GM19397 (cell line): ENCODE data around the gene GIMAP6.
"Not testable (repeated sequence)": the region's sequence is repeated elsewhere in the genome, so short reads cannot be mapped to it uniquely, and the experiment has no call there.

Experiments
- ATAC-seq: cut with Tn5 transposase; IDR thresholded peaks from one replicate; pipeline ENCODE4 v1.9.1; 2021; ENCODE audit warnings: mild to moderate bottlenecking, moderate library complexity; ENCODE audit not compliant: unreplicated experiment

Gene GIMAP6

DNA sequence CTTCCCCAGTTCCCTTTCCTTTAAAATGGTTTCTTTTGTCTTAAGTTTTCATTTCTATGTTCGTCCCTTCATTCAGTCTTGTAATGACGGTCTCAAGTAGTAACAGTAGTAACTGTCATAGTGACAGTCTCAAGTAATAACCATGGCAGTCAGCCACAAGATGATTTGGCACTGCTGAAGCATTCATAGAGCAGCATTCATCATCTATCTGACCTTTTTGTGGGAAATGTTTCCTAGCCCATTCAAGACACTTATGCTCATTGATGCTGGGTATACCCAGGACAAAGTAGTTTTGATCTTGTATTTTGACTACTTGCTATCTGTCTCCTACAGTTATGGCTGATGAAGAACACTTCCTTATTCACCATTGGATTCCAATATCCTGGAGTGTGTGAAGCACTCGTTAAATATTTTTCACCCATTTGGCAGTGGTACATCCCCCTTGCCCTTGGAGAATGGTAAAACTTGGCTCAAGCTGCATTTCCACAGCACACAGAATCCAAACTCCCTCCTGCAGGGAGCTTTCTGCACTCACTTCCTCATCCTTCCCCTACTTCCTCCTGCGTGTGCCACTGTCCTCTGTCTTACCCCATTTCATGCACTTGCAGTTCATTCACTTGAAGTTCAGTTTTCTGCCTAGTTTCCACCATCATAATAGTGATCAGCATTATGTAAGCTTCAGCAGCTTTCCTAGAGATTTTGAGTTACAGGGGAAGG is 46.0 kb downstream of the GIMAP6 start:
- no peak for ATAC-seq

DNA sequence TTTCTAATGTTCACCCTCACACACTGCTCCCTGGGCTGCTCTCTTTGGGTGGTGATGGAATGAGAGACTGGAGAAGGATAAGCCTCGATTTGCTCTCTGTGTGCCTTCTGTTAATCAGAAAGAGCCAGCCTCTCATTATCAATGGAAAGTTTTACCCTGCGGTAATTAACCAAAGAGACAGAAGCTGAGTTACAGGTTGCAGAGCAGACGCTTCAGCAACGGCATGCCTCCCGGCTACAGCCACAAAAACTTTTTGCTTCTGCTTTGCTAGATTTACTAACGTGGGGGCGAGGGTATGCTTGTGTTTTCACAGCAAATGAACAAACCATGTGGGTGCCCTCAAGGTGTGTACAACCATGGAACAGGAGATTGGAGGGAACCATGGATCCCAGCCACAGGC is 47.0 kb downstream of the GIMAP6 start:
- ATAC-seq = no peak

DNA sequence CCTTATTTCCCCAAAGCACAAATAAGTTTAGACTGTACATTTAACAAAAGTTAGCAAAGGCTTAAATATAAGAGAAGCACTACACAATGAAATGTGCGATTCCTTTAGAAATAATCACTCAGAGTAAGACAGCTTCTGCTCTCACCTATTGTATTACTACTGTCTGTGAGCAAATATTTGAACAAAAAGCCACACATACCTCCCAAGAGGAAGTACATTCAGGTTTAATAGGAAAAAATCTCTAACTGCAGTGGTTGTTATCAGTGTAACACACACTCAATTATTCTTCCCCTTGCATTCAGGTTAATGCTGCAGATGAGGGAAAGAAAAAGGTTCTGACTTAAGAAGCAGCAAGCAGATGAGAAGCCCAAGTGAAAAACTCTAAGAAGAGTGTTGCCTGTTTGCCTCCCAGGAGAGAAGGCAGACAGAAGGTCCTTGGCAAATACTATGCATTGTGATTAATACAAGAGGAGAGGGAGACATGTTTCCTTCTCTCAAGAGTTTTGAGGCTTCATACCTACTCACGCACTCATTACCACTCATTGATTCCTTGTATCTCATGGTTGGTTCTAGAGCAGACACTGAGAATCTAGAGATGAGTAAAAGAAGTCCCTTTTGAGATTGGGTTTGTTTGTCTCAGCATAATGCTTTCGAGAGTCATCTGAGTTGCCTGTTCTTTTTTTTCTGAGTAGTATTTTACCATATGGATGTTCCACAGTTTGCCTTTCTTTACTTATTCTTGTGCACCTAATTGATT is 51.4 kb downstream of the GIMAP6 start:
- ATAC-seq = no peak

DNA sequence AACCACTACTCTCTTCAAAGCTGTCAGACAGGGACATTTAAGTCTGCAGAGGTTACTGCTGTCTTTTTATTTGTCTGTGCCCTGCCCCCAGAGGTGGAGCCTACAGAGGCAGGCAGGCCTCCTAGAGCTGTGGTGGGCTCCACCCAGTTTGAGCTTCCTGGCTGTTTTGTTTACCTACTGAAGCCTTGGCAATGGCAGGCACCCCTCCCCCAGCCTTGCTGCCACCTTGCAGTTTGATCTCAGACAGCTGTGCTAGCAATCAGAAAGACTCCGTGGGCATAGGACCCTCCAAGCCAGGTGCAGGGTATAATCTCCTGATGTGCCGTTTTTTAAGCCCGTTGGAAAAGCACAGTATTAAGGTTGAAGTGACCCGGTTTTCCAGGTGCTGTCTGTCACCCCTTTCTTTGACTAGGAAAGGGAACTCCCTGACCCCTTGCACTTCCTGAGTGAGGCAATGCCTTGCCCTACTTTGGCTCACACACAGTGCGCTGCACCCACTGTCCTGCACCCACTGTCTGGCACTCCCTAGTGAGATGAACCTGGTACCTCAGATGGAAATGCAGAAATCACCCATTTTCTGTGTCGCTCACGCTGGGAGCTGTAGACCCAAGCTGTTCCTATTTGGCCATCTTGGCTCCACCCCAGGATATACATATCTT is 52.1 kb downstream of the GIMAP6 start:
- not testable (repeated sequence) for ATAC-seq
